Esophagus (tissue), 2 donors: ENCODE data around the gene NUDT3. TPM values are rescaled to one million over a fixed set of nuclear protein-coding genes. Genes with fewer than 3 reads are reported as not detected.
"Not testable (repeated sequence)": the region's sequence is repeated elsewhere in the genome, so short reads cannot be mapped to it uniquely, and the experiment has no call there.

Experiments used
- H3K27ac ChIP-seq, 2 donors: one replicate each; pipeline ENCODE4 v1.5.1; 2013; ENCODE audit warnings: low read depth in 2 of 2, mild to moderate bottlenecking in 2 of 2, inconsistent platforms in 1 of 2, low read length in 1 of 2, moderate library complexity in 1 of 2
- H3K27me3 ChIP-seq, 2 donors: one replicate each; pipeline ENCODE4 v1.6.1; 2013; ENCODE audit warnings: low read length in 2 of 2, control low read depth in 1 of 2, mild to moderate bottlenecking in 1 of 2; ENCODE audit not compliant: insufficient read depth in 2 of 2, control insufficient read depth in 1 of 2
- H3K36me3 ChIP-seq, 2 donors: one replicate each; pipeline ENCODE4 v1.6.1; 2013; ENCODE audit warnings: low read length in 1 of 2; ENCODE audit not compliant: control insufficient read depth in 2 of 2, insufficient read depth in 2 of 2
- H3K4me1 ChIP-seq, 2 donors: one replicate each; pipeline ENCODE4 v1.6.1; 2013; ENCODE audit warnings: low read length in 1 of 2; ENCODE audit not compliant: control insufficient read depth in 2 of 2, insufficient read depth in 2 of 2
- H3K4me3 ChIP-seq, 2 donors: one replicate each; pipeline ENCODE4 v1.5.1; 2013; ENCODE audit warnings: low read length in 2 of 2, mild to moderate bottlenecking in 2 of 2, low read depth in 1 of 2, moderate library complexity in 1 of 2
- H3K9me3 ChIP-seq, 2 donors: one replicate each; pipeline ENCODE4 v1.6.1; 2013; ENCODE audit warnings: mild to moderate bottlenecking in 2 of 2, low read depth in 1 of 2, low read length in 1 of 2, moderate library complexity in 1 of 2; ENCODE audit not compliant: control insufficient read depth in 2 of 2, insufficient read depth in 1 of 2
- WGBS, 2 donors: extraction: QIAGEN DNeasy Blood & Tissue Kit; methylation state at CpG; one replicate each; pipeline ENCODE4 v1.1.7; 2013; 5-methylcytosine and 5-hydroxymethylcytosine counted together
- polyA plus RNA-seq, 2 donors: library from polyadenylated mRNA; stranded (reverse); fragments of 200-250 nt; gene quantifications; one replicate each; pipeline ENCODE4 v1.2.3, GENCODE V29; 2013
- donor health status: healthy with polysubstance abuse.
- donor health status: Bipolar disorder and iron deficiency.

Gene NUDT3
- polyA plus RNA-seq, 2 donors, result 7.9 to 8.5 TPM

GRCh38 chr6:34259529-34260069 lies 132.9 kb downstream of the NUDT3 start:
- H3K4me1 ChIP-seq, result no peaks in the 10 kb centered on the region
- WGBS, 2 donors, result 93 to 94% methylated on average over 6 of the region's 6 CpGs
- H3K36me3 ChIP-seq, result no peaks in the 10 kb centered on the region
- H3K4me3 ChIP-seq, result no peak overlapping the region
- peaks cover 0 to 3% of the 10 kb centered on the region in 2 donors for H3K9me3 ChIP-seq
- H3K27me3 ChIP-seq, result no peaks in the 10 kb centered on the region
- no peak overlapping the region for H3K27ac ChIP-seq

DNA sequence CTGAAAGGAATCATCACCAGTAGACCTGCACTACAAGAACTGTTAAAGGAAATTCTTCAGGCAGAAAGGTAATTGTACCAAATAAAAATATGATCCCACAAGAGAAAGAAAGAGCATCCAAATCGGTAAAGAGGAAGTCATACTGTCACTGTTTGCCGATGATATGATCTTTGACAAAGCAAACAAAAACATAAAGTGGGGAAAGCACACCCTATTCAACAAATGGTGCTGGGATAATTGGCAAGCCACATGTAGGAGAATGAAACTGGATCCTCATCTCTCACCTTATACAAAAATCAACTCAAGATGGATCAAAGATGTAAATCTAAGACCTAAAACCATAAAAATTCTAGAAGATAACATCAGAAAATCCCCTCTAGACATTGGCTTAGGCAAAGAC lies 140.1 kb downstream of the NUDT3 start:
- not testable (repeated sequence) for H3K36me3 ChIP-seq, H3K9me3 ChIP-seq, H3K27ac ChIP-seq, H3K27me3 ChIP-seq, H3K4me3 ChIP-seq, H3K4me1 ChIP-seq
- WGBS, 2 donors, result 52 to 55% methylated on average over 2 of the region's 2 CpGs

DNA sequence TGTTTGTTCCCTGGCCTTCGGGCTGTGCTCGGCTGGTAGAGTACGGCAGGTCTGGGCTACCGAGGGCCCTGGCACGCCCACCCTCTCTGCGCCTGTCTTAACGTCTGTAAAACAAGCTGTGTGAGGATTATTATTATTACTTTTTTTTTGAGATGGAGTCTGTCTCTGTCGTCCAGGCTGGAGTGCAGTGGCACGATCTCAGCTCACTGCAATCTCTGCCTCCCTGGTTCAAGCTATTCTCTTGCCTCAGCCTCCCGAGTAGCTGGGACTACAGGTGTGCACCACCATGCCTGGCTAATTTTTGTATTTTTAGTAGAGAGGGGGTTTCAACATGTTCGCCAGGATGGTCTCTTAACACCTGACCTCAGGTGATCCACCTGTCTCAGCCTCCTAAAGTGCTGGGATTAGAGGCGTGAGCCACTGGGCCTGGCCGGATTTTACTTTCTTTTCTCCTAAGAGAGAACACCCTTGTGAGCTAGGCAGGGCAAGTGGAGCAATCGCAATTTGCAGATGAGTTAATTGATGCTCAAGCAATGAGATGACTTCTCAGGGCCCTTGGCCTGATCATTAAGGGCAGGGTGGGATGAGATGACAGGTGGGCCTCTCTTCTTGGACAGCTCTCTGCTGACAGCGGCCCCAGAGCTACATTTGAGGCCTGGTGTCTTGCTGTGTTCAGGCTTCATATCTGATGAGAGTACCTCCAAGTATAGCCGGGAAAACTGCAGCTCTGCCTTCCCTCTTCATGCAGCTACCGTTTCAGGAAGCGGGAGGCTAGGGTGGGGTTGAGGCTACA lies 142.8 kb downstream of the NUDT3 start:
- WGBS, 2 donors, result 41 to 43% methylated on average over 18 of the region's 18 CpGs
- Histone ChIP-seq H3K27me3 (no peaks in the 10 kb centered on the region), H3K4me1 (peaks cover 8 to 11% of the 10 kb centered on the region in 2 donors), H3K9me3 (no peaks in the 10 kb centered on the region), H3K4me3 (peak overlapping the region; percentile 59 to 65), H3K27ac (peak overlapping the region; percentile 87), H3K36me3 (no peaks in the 10 kb centered on the region)

- no peaks in the 10 kb centered on the region for H3K27me3 ChIP-seq
- no peaks in the 10 kb centered on the region for H3K9me3 ChIP-seq
- H3K36me3 ChIP-seq, result peaks cover 0 to 2% of the 10 kb centered on the region in 2 donors
- H3K4me1 ChIP-seq, result peaks cover 13 to 16% of the 10 kb centered on the region in 2 donors
- peak within 1 kb of the TSS; percentile 59 to 69 for H3K4me3 ChIP-seq
- 0% methylated on average over 59 to 79 of the region's 79 CpGs for WGBS, 2 donors
- peak within 1 kb of the TSS; percentile 90 to 99 for H3K27ac ChIP-seq
These were observed 143.6 kb downstream of the NUDT3 start, which contains the start of gene SMIM29 for GRCh38 chr6:34248727-34249468. TSS of gene SMIM29 (minus strand) at chr6:34249006. CDS start at chr6:34247791, 1,215 bp downstream.

GRCh38 chr6:34248198-34248726 lies 144.2 kb downstream of the NUDT3 start:
- Histone ChIP-seq H3K36me3 (peaks cover 0 to 2% of the 10 kb centered on the region in 2 donors), H3K9me3 (no peaks in the 10 kb centered on the region), H3K27ac (peak overlapping the region; percentile 90 to 99), H3K4me3 (peak overlapping the region; percentile 59 to 69), H3K4me1 (peaks cover 13 to 21% of the 10 kb centered on the region in 2 donors), H3K27me3 (no peaks in the 10 kb centered on the region)
- 9 to 10% methylated on average over 17 of the region's 17 CpGs for WGBS, 2 donors

DNA sequence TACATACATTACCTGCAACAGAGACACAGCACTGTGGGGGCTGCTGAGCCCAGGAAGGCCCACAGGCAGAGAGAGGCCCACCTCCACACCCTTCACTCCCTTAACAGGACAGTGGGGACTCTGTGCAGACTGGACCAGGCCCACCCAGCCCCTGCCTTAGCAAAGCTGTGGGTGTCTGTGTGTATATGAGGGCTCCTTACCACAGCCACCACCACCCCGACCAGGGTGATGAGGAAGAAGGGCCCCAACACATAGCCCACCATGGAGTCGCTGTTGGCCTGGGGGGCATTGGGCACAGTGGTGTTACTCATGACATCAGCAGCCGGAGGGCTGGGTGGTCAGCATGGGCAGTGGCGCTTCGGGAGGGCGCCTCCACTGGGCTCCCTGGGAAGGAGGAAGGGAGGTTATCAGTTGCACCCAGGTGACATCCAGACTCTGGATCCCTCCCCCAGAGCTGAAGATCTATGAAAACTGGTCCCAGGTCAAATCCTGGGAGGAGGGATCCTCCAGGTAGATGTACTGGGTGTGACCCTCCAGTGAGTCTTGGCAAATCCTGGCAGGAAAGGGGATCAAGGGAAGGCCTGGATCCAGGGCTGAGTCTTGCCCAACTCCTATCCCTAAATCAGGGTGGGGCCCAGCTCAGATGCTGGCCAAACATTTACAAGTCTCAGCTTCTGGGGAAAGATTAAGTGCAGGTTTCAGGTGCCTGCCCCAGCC lies 144.8 kb downstream of the NUDT3 start:
- H3K4me3 ChIP-seq, result peak overlapping the region; percentile 59 to 69
- peak overlapping the region; percentile 90 to 99 for H3K27ac ChIP-seq
- peaks cover 0 to 5% of the 10 kb centered on the region in 2 donors for H3K36me3 ChIP-seq
- 59 to 66% methylated on average over 6 of the region's 6 CpGs for WGBS, 2 donors
- H3K27me3 ChIP-seq, result no peaks in the 10 kb centered on the region
- no peaks in the 10 kb centered on the region for H3K9me3 ChIP-seq
- peaks cover 13 to 21% of the 10 kb centered on the region in 2 donors for H3K4me1 ChIP-seq

- WGBS, 2 donors, result 50 to 65% methylated on average over 8 of the region's 8 CpGs
These were observed 145.7 kb downstream of the NUDT3 start for GRCh38 chr6:34246563-34247391.

DNA sequence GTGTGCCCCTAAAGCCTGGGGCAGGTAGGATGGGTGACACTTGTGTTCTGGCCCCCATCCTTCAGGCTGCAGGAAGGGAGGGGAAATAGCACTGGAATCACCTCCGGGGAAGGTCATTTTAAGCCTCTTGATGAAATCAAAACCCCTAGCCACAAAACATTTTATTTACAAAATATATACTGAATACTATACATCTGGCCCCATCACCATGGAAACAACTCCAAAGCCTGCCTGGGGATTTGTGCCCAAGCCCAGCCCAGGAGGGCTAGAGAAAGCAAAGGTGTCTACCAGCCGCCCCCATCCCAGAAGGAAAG lies 146.3 kb downstream of the NUDT3 start:
- Histone ChIP-seq H3K36me3 (peaks cover 9 to 18% of the 10 kb centered on the region in 2 donors), H3K4me1 (peaks cover 13 to 21% of the 10 kb centered on the region in 2 donors), H3K27me3 (no peaks in the 10 kb centered on the region), H3K27ac (peak overlapping the region in 1 of 2 donors; percentile 17), H3K4me3 (no peak overlapping the region), H3K9me3 (no peaks in the 10 kb centered on the region)
- 45 to 55% methylated on average over 2 of the region's 2 CpGs for WGBS, 2 donors

More at GRCh38 chr6:34246563-34247391, 145.7 kb downstream of the NUDT3 start:
- Histone ChIP-seq H3K27me3 (no peaks in the 10 kb centered on the region), H3K9me3 (no peaks in the 10 kb centered on the region), H3K36me3 (peaks cover 3 to 13% of the 10 kb centered on the region in 2 donors), H3K4me3 (no peak overlapping the region), H3K27ac (peak overlapping the region in 1 of 2 donors; percentile 58), H3K4me1 (peaks cover 13 to 21% of the 10 kb centered on the region in 2 donors)
